Panc1 (cell line): ENCODE results near the gene RANBP2.
"Not testable (repeated sequence)": the region's sequence is repeated elsewhere in the genome, so short reads cannot be mapped to it uniquely, and the experiment has no call there.

Experiments used
- CTCF ChIP-seq: fragments of 450-650 bp; IDR thresholded peaks from 2 replicates; pipeline ENCODE4 v1.5.1; 2017; ENCODE audit warnings: mild to moderate bottlenecking
- POLR2AphosphoS5 ChIP-seq: IDR thresholded peaks from 2 replicates; pipeline ENCODE4 v1.6.1; 2012; ENCODE audit warnings: mild to moderate bottlenecking, low read depth, low read length, moderate library complexity
- REST ChIP-seq, 2 experiments: IDR thresholded peaks; 2 replicates each; pipeline ENCODE4 v1.6.1; 2011 to 2012; ENCODE audit warnings: low read depth in 2 of 2, control low read depth in 1 of 2, low read length in 1 of 2, mild to moderate bottlenecking in 1 of 2, moderate library complexity in 1 of 2; ENCODE audit not compliant: insufficient read depth in 1 of 2
- SIN3A ChIP-seq: IDR thresholded peaks from 2 replicates; pipeline ENCODE4 v1.6.1; 2012; ENCODE audit warnings: low read depth, mild to moderate bottlenecking, low read length, moderate library complexity, borderline replicate concordance; ENCODE audit not compliant: insufficient read depth
- TCF7L2 ChIP-seq: IDR thresholded peaks from 2 replicates; pipeline ENCODE4 v1.6.1; 2011; ENCODE audit warnings: mild to moderate bottlenecking, low read depth, low read length, inconsistent platforms

- TF ChIP-seq CTCF; REST (IDR thresholded peaks at IDR 0.05; ENCODE audit: insufficient read depth in 1 of 2, low read depth in 2 of 2, low read length in 1 of 2); POLR2AphosphoS5; SIN3A; TCF7L2: not testable (repeated sequence)
These were observed 2.3 kb upstream of the RANBP2 start for GRCh38 chr2:108716971-108717370.
